ENCODE results near the gene DMKN. TPM values are rescaled to one million over a fixed set of nuclear protein-coding genes. Genes with fewer than 3 reads are reported as not detected.

The DMKN gene
- total RNA-seq, 1 donor from 2014 or later, result 213 TPM

- no peaks in the 10 kb centered on the region for H3K4me1 Mint-ChIP-seq (ENCODE audit: low read depth)
- no peak overlapping the region for H3K4me3 Mint-ChIP-seq (ENCODE audit: low read depth)
- H3K9me3 Mint-ChIP-seq (ENCODE audit: low read depth), result no peaks in the 10 kb centered on the region
- TF ChIP-seq, protein P1, sequence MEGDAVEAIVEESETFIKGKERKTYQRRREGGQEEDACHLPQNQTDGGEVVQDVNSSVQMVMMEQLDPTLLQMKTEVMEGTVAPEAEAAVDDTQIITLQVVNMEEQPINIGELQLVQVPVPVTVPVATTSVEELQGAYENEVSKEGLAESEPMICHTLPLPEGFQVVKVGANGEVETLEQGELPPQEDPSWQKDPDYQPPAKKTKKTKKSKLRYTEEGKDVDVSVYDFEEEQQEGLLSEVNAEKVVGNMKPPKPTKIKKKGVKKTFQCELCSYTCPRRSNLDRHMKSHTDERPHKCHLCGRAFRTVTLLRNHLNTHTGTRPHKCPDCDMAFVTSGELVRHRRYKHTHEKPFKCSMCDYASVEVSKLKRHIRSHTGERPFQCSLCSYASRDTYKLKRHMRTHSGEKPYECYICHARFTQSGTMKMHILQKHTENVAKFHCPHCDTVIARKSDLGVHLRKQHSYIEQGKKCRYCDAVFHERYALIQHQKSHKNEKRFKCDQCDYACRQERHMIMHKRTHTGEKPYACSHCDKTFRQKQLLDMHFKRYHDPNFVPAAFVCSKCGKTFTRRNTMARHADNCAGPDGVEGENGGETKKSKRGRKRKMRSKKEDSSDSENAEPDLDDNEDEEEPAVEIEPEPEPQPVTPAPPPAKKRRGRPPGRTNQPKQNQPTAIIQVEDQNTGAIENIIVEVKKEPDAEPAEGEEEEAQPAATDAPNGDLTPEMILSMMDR (IDR thresholded peaks at IDR 0.05; ENCODE audit: unreplicated experiment), result no peak
- H3K36me3 Mint-ChIP-seq (ENCODE audit: insufficient read depth), result peaks cover 24% of the 10 kb centered on the region
- no peak for DNase-seq (ENCODE audit: low spot score, unreplicated experiment)
- no peak overlapping the region for H3K27ac Mint-ChIP-seq
- no peaks in the 10 kb centered on the region for H3K27me3 Mint-ChIP-seq
Observed at GRCh38 chr19:35500611-35501010, 12.8 kb downstream of the DMKN start.

GRCh38 chr19:35498984-35499527 lies 14.4 kb downstream of the DMKN start:
- Mint-ChIP-seq H3K4me1 (ENCODE audit: low read depth) (no peaks in the 10 kb centered on the region), H3K4me3 (ENCODE audit: low read depth) (no peak overlapping the region), H3K27ac (no peak overlapping the region), H3K36me3 (ENCODE audit: insufficient read depth) (peaks cover 16% of the 10 kb centered on the region), H3K27me3 (no peaks in the 10 kb centered on the region), H3K9me3 (ENCODE audit: low read depth) (no peaks in the 10 kb centered on the region)
- DNase-seq (ENCODE audit: low spot score, unreplicated experiment), result no peak
- TF ChIP-seq, protein P1 (IDR thresholded peaks at IDR 0.05; ENCODE audit: unreplicated experiment), result no peak

- H3K36me3 Mint-ChIP-seq (ENCODE audit: insufficient read depth), result peaks cover 15% of the 10 kb centered on the region
- no peak overlapping the region for H3K4me3 Mint-ChIP-seq (ENCODE audit: low read depth)
- no peaks in the 10 kb centered on the region for H3K9me3 Mint-ChIP-seq (ENCODE audit: low read depth)
- H3K27me3 Mint-ChIP-seq, result peaks cover 1% of the 10 kb centered on the region
- DNase-seq (ENCODE audit: low spot score, unreplicated experiment), result no peak
- no peaks in the 10 kb centered on the region for H3K4me1 Mint-ChIP-seq (ENCODE audit: low read depth)
- H3K27ac Mint-ChIP-seq, result no peak overlapping the region
- TF ChIP-seq, protein P1 (IDR thresholded peaks at IDR 0.05; ENCODE audit: unreplicated experiment), result no peak
Observed at GRCh38 chr19:35498220-35498619, 15.2 kb downstream of the DMKN start.

GRCh38 chr19:35497406-35497805 lies 16.0 kb downstream of the DMKN start:
- H3K27me3 Mint-ChIP-seq, result peaks cover 9% of the 10 kb centered on the region
- DNase-seq (ENCODE audit: low spot score, unreplicated experiment), result no peak
- H3K36me3 Mint-ChIP-seq (ENCODE audit: insufficient read depth), result peaks cover 14% of the 10 kb centered on the region

GRCh38 chr19:35495107-35496064 lies 18.1 kb downstream of the DMKN start:
- H3K36me3 Mint-ChIP-seq (ENCODE audit: insufficient read depth), result peaks cover 9% of the 10 kb centered on the region
- H3K27me3 Mint-ChIP-seq, result peaks cover 19% of the 10 kb centered on the region
- H3K4me3 Mint-ChIP-seq (ENCODE audit: low read depth), result no peak overlapping the region
- H3K27ac Mint-ChIP-seq, result no peak overlapping the region
- TF ChIP-seq, protein P1 (IDR thresholded peaks at IDR 0.05; ENCODE audit: unreplicated experiment), result peak; percentile 94
- H3K9me3 Mint-ChIP-seq (ENCODE audit: low read depth), result no peaks in the 10 kb centered on the region
- peaks cover 1% of the 10 kb centered on the region for H3K4me1 Mint-ChIP-seq (ENCODE audit: low read depth)
- DNase-seq (ENCODE audit: low spot score, unreplicated experiment), result peak; percentile 56

More at GRCh38 chr19:35497406-35497805, 16.0 kb downstream of the DMKN start:
- H3K4me3 Mint-ChIP-seq (ENCODE audit: low read depth), result no peak overlapping the region
- peak overlapping the region; percentile 82 for H3K27ac Mint-ChIP-seq
- TF ChIP-seq, protein P1 (IDR thresholded peaks at IDR 0.05; ENCODE audit: unreplicated experiment), result no peak
- peaks cover 1% of the 10 kb centered on the region for H3K4me1 Mint-ChIP-seq (ENCODE audit: low read depth)
- H3K9me3 Mint-ChIP-seq (ENCODE audit: low read depth), result no peaks in the 10 kb centered on the region
